HCT116 (cell line): Measurements from ENCODE around the gene ARNT2. TPM values are rescaled to one million over a fixed set of nuclear protein-coding genes. Genes with fewer than 3 reads are reported as not detected.

Experiments used
- ATAC-seq: fragments of 200-7000 bp; cut with Tn5 transposase; 2 replicates; pipeline ENCODE4 v1.9.1; 2020; ENCODE audit warnings: mild to moderate bottlenecking, moderate library complexity
- BruUV-seq: library from RNA; stranded (reverse); fragments of 400-500 nt; replicated peaks from 2 replicates; lab custom pipeline; 2021; lab: Mats Ljungman, UMichigan
- CTCF ChIA-PET: fragments of 300-600 bp; sonication (Branson Sonifier 250); formaldehyde crosslinking; loops from one replicate; lab custom pipeline; 2021; ENCODE audit warnings: antibody characterized with exemption; lab: Charles Lee
- POLR2A ChIA-PET: fragments of 300-600, 350-600 bp; sonication (Branson Sonifier 250); formaldehyde crosslinking; loops from one replicate; lab custom pipeline; 2021; ENCODE audit warnings: antibody characterized with exemption; lab: Charles Lee
- RAD21 ChIA-PET, 2 experiments: fragments of 300-600 bp; sonication (Branson Sonifier 250); formaldehyde crosslinking; loops; one replicate each; lab custom pipeline; 2023; ENCODE audit warnings: low total read pairs in 2 of 2; ENCODE audit not compliant: uncharacterized antibody in 2 of 2, unreplicated experiment in 2 of 2, low non-redundant PET in 1 of 2; lab: Charles Lee
- DNase-seq: peaks from one replicate; pipeline ENCODE4 v3.0.0-alpha.2; 2010; ENCODE audit warnings: low read depth, low spot score
- H2AFZ ChIP-seq: fragments of 200-600 bp; shearing (Covaris generic), sonication (generic); 2 replicates; pipeline ENCODE4 v1.6.1; 2017; ENCODE audit warnings: low read depth, mixed run types, mixed read lengths, antibody characterized with exemption, low read length; ENCODE audit not compliant: poor library complexity, severe bottlenecking
- H3K27ac ChIP-seq: 2 replicates; pipeline ENCODE4 v1.5.1; 2012; ENCODE audit warnings: low read depth, low read length
- H3K27me3 ChIP-seq: fragments of 200-600 bp; sonication (generic); 2 replicates; pipeline ENCODE4 v1.6.1; 2016; ENCODE audit warnings: mixed run types, low read length, mixed read lengths; ENCODE audit not compliant: insufficient read depth
- H3K36me3 ChIP-seq, 2 experiments: fragments of 200-500 bp in 1 of 2; fragments of 200-600 bp in 1 of 2; sonication (Bioruptor generic) in 1 of 2; sonication (generic) in 1 of 2; 2 replicates each; pipeline versions ENCODE4 v1.5.1 to v1.6.1; 2014 to 2016; ENCODE audit warnings: low read length in 2 of 2, inconsistent platforms in 1 of 2, mixed read lengths in 1 of 2, mixed run types in 1 of 2; ENCODE audit not compliant: insufficient read depth in 2 of 2, control insufficient read depth in 1 of 2
- H3K4me1 ChIP-seq, 2 experiments: fragments of 200-600 bp in 1 of 2; sonication (generic) in 1 of 2; 2 replicates each; pipeline versions ENCODE4 v1.5.1 to v1.6.1; 2012 to 2017; ENCODE audit warnings: low read length in 2 of 2, inconsistent platforms in 1 of 2, mild to moderate bottlenecking in 1 of 2, mixed read lengths in 1 of 2, mixed run types in 1 of 2, moderate library complexity in 1 of 2; ENCODE audit not compliant: insufficient read depth in 2 of 2, control insufficient read depth in 1 of 2
- H3K4me2 ChIP-seq: fragments of 200-600 bp; sonication (generic); 2 replicates; pipeline ENCODE4 v1.6.1; 2017; ENCODE audit warnings: mixed run types, low read length, mixed read lengths
- H3K4me3 ChIP-seq, 2 experiments: fragments of 200-600 bp in 1 of 2; sonication (generic) in 1 of 2; replicated peaks in 1 of 2; 2 replicates each; pipeline ENCODE4 v1.5.1; 2011 to 2016; ENCODE audit warnings: low read length in 2 of 2, control low read depth in 1 of 2, low read depth in 1 of 2, mild to moderate bottlenecking in 1 of 2, mixed read lengths in 1 of 2, mixed run types in 1 of 2
- H3K79me2 ChIP-seq: fragments of 200-600 bp; sonication (generic); 2 replicates; pipeline ENCODE4 v1.6.1; 2017; ENCODE audit warnings: mild to moderate bottlenecking, mixed run types, low read length, moderate library complexity, mixed read lengths; ENCODE audit not compliant: insufficient read depth
- H3K9ac ChIP-seq: fragments of 200-600 bp; sonication (generic); 2 replicates; pipeline ENCODE4 v1.6.1; 2016; ENCODE audit warnings: low read length, mixed read lengths
- H3K9me2 ChIP-seq: fragments of 200-600 bp; sonication (generic), shearing (Covaris generic); 2 replicates; pipeline ENCODE4 v1.6.1; 2017; ENCODE audit warnings: mixed run types, mild to moderate bottlenecking, moderate library complexity; ENCODE audit not compliant: insufficient read depth
- H3K9me3 ChIP-seq, 2 experiments: fragments of 200-500 bp in 1 of 2; fragments of 200-600 bp in 1 of 2; sonication (Bioruptor generic) in 1 of 2; sonication (generic) in 1 of 2; 2 replicates each; pipeline ENCODE4 v1.6.1; 2014 to 2017; ENCODE audit warnings: low read length in 2 of 2, mixed read lengths in 2 of 2, inconsistent platforms in 1 of 2, low read depth in 1 of 2, mild to moderate bottlenecking in 1 of 2, mixed run types in 1 of 2, moderate library complexity in 1 of 2; ENCODE audit not compliant: control insufficient read depth in 1 of 2, insufficient read depth in 1 of 2
- H4K20me1 ChIP-seq: fragments of 200-600 bp; sonication (generic), shearing (Covaris generic); 2 replicates; pipeline ENCODE4 v1.6.1; 2017; ENCODE audit warnings: mixed run types, mild to moderate bottlenecking, moderate library complexity; ENCODE audit not compliant: insufficient read depth
- ATF3 ChIP-seq: IDR thresholded peaks from 2 replicates; pipeline ENCODE4 v1.6.1; 2012
- CBX3 ChIP-seq: IDR thresholded peaks from 2 replicates; pipeline ENCODE4 v1.6.1; 2012; ENCODE audit warnings: low read depth
- CEBPB ChIP-seq: IDR thresholded peaks from 2 replicates; pipeline ENCODE4 v1.6.1; 2012; ENCODE audit warnings: low read depth
- EGR1 ChIP-seq: IDR thresholded peaks from 2 replicates; pipeline ENCODE4 v1.6.1; 2012; ENCODE audit warnings: low read depth
- EZH2 ChIP-seq: fragments of 200-600 bp; sonication (generic); IDR thresholded peaks from 2 replicates; pipeline ENCODE4 v1.6.1; 2017; ENCODE audit warnings: antibody characterized with exemption, mixed run types
- JUND ChIP-seq: IDR thresholded peaks from 2 replicates; pipeline ENCODE4 v1.6.1; 2012
- POLR2A ChIP-seq: IDR thresholded peaks from 2 replicates; pipeline ENCODE4 v1.7.0; 2011; ENCODE audit warnings: borderline replicate concordance; ENCODE audit not compliant: insufficient read depth, insufficient read length; ENCODE audit errors: extremely low read depth
- RAD21 ChIP-seq: IDR thresholded peaks from 2 replicates; pipeline ENCODE4 v1.6.1; 2012; ENCODE audit warnings: low read depth, mild to moderate bottlenecking
- REST ChIP-seq: IDR thresholded peaks from 2 replicates; pipeline ENCODE4 v1.6.1; 2012; ENCODE audit warnings: low read depth
- SRF ChIP-seq: IDR thresholded peaks from 2 replicates; pipeline ENCODE4 v1.6.1; 2012; ENCODE audit warnings: low read depth
- ZFX ChIP-seq: fragments of 450-650 bp; IDR thresholded peaks from 2 replicates; pipeline ENCODE4 v1.6.1; 2017
- intact Hi-C: fragments of 100-400 bp; cut with micrococcal nuclease; formaldehyde crosslinking; loops from 2 replicates; pipeline ENCODE4 v1.10.0; 2022
- total RNA-seq: library from RNA; stranded (reverse); gene quantifications from one replicate; pipeline ENCODE4 v1.2.1, GENCODE V29; 2021; ENCODE audit not compliant: unreplicated experiment

ARNT2 gene
- total RNA-seq, 1 experiment from 2014 or later = 3.0 TPM

GRCh38 chr15:80483725-80484161, 79.6 kb downstream of the ARNT2 start:
- DNase-seq = no peak
- RAD21 ChIA-PET = no interaction called here
- no TSS peak for BruUV-seq

GRCh38 chr15:80484333-80484864, 80.2 kb downstream of the ARNT2 start:
- Histone ChIP-seq H3K4me3 (no peak overlapping the region), H2AFZ (no peak overlapping the region)

More at GRCh38 chr15:80483725-80484161, 79.6 kb downstream of the ARNT2 start:
- no peak overlapping the region for H3K4me3 ChIP-seq
- H4K20me1 ChIP-seq = no peaks in the 10 kb centered on the region
- TF ChIP-seq ZFX = no peak
- no peak for TF ChIP-seq EZH2
- TF ChIP-seq, all 23 proteins: peak for 0
- H3K4me1 ChIP-seq = peaks cover 6 to 11% of the 10 kb centered on the region in 2 experiments; a peak in 3 of 4 replicates
- no peaks in the 10 kb centered on the region for H3K9me2 ChIP-seq
- intact Hi-C loops = no loop called here
- H3K79me2 ChIP-seq = no peaks in the 10 kb centered on the region
- H3K27ac ChIP-seq = no peak overlapping the region
- H3K4me2 ChIP-seq = no peak overlapping the region
- ChIA-PET CTCF (no interaction called here), POLR2A (no interaction called here)
- no peak for ATAC-seq
- no peaks in the 10 kb centered on the region for H3K27me3 ChIP-seq
- H3K9ac ChIP-seq = no peak overlapping the region
- H3K36me3 ChIP-seq = no peaks in the 10 kb centered on the region
- H3K9me3 ChIP-seq = no peaks in the 10 kb centered on the region
- no peak overlapping the region for H2AFZ ChIP-seq

More at GRCh38 chr15:80484333-80484864, 80.2 kb downstream of the ARNT2 start:
- H3K9ac ChIP-seq = no peak overlapping the region
- ChIA-PET POLR2A (no interaction called here), CTCF (no interaction called here), RAD21 (no interaction called here)
- no peaks in the 10 kb centered on the region for H3K9me2 ChIP-seq
- ATAC-seq (no peak), DNase-seq (no peak)
- BruUV-seq = no TSS peak
- TF ChIP-seq CBX3 (no peak), JUND (no peak), REST (no peak), ATF3 (no peak), CEBPB (no peak), POLR2A (no peak), EGR1 (no peak), EZH2 (no peak), RAD21 (no peak), SRF (no peak)
- no peak overlapping the region for H3K4me2 ChIP-seq
- H3K36me3 ChIP-seq = no peaks in the 10 kb centered on the region
- H3K9me3 ChIP-seq = no peaks in the 10 kb centered on the region
- H3K79me2 ChIP-seq = no peaks in the 10 kb centered on the region
- no peaks in the 10 kb centered on the region for H3K27me3 ChIP-seq
- intact Hi-C loops = no loop called here
- H4K20me1 ChIP-seq = no peaks in the 10 kb centered on the region
- no peak overlapping the region for H3K27ac ChIP-seq
- peaks cover 6 to 11% of the 10 kb centered on the region in 2 experiments; a peak in 3 of 4 replicates for H3K4me1 ChIP-seq
